IMR-90 (cell line): ENCODE results near the gene PCGF3. TPM values are rescaled to one million over a fixed set of nuclear protein-coding genes. Genes with fewer than 3 reads are reported as not detected.

Source experiments
- ATAC-seq: fragments of 200-7000 bp; cut with Tn5 transposase; 2 replicates; pipeline ENCODE4 v1.9.1; 2020; ENCODE audit warnings: low read depth, mild to moderate bottlenecking, moderate library complexity
- BruUV-seq: library from RNA; stranded (reverse); fragments of 400-500 nt; replicated peaks from 2 replicates; lab custom pipeline; 2021; lab: Mats Ljungman, UMichigan
- CTCF ChIA-PET: fragments of 300-600 bp; formaldehyde crosslinking; extraction: SDS; loops from one replicate; lab custom pipeline; 2021; ENCODE audit warnings: antibody characterized with exemption; lab: Yijun Ruan, JAX
- POLR2A ChIA-PET: fragments of 300-600 bp; sonication (Branson Sonifier 250); formaldehyde crosslinking; loops from one replicate; lab custom pipeline; 2022; ENCODE audit warnings: antibody characterized with exemption; ENCODE audit not compliant: unreplicated experiment; lab: Charles Lee
- DNase-seq: peaks from one replicate; pipeline ENCODE4 v3.0.0; 2013
- H2AFZ ChIP-seq: replicated peaks from 2 replicates; pipeline ENCODE3; 2013; ENCODE audit warnings: low read length, mild to moderate bottlenecking; ENCODE audit not compliant: poor library complexity
- H2AK5ac ChIP-seq: 2 replicates; pipeline ENCODE4 v1.6.1; 2013; ENCODE audit warnings: low read depth, low read length, inconsistent platforms
- H2AK9ac ChIP-seq: replicated peaks from 2 replicates; pipeline ENCODE3; 2013; ENCODE audit warnings: mild to moderate bottlenecking, low read depth, low read length, moderate library complexity; ENCODE audit not compliant: poor library complexity
- H2BK120ac ChIP-seq: 2 replicates; pipeline ENCODE4 v1.6.1; 2013; ENCODE audit warnings: low read depth, low read length, inconsistent platforms
- H2BK15ac ChIP-seq: 3 replicates; pipeline ENCODE4 v1.6.1; 2013; ENCODE audit warnings: low read depth, low read length, inconsistent platforms
- H2BK20ac ChIP-seq: 2 replicates; pipeline ENCODE4 v1.6.1; 2013; ENCODE audit warnings: low read depth, mild to moderate bottlenecking, inconsistent platforms, low read length, moderate library complexity
- H2BK5ac ChIP-seq: 2 replicates; pipeline ENCODE4 v1.6.1; 2013; ENCODE audit warnings: mild to moderate bottlenecking, low read depth, low read length, inconsistent platforms; ENCODE audit not compliant: poor library complexity, severe bottlenecking
- H3K14ac ChIP-seq: replicated peaks from 2 replicates; pipeline ENCODE4 v1.6.1; 2013; ENCODE audit warnings: low read depth, low read length, inconsistent platforms
- H3K18ac ChIP-seq: 2 replicates; pipeline ENCODE4 v1.6.1; 2013; ENCODE audit warnings: low read depth, low read length, control low read depth
- H3K23ac ChIP-seq: 2 replicates; pipeline ENCODE4 v1.6.1; 2013; ENCODE audit warnings: low read depth, low read length, inconsistent platforms
- H3K27ac ChIP-seq: 2 replicates; pipeline ENCODE4 v1.5.1; 2013; ENCODE audit warnings: mild to moderate bottlenecking, control low read depth, low read length; ENCODE audit not compliant: insufficient read depth
- H3K27me3 ChIP-seq: 2 replicates; pipeline ENCODE4 v1.6.1; 2013; ENCODE audit warnings: low read length; ENCODE audit not compliant: control insufficient read depth, insufficient read depth
- H3K36me3 ChIP-seq: 2 replicates; pipeline ENCODE4 v1.6.1; 2013; ENCODE audit warnings: low read length, mixed read lengths; ENCODE audit not compliant: control insufficient read depth, insufficient read depth
- H3K4ac ChIP-seq: 2 replicates; pipeline ENCODE4 v1.6.1; 2013; ENCODE audit warnings: low read depth, low read length, inconsistent platforms
- H3K4me1 ChIP-seq: 2 replicates; pipeline ENCODE4 v1.6.1; 2013; ENCODE audit warnings: low read length, mixed read lengths; ENCODE audit not compliant: control insufficient read depth, insufficient read depth
- H3K4me2 ChIP-seq: 2 replicates; pipeline ENCODE4 v1.6.1; 2013; ENCODE audit warnings: low read depth, mild to moderate bottlenecking, control low read depth, low read length, moderate library complexity
- H3K4me3 ChIP-seq: 2 replicates; pipeline ENCODE4 v1.5.1; 2013; ENCODE audit warnings: low read depth, mild to moderate bottlenecking, control low read depth, low read length, moderate library complexity; ENCODE audit not compliant: insufficient read depth
- H3K56ac ChIP-seq: 2 replicates; pipeline ENCODE4 v1.6.1; 2013; ENCODE audit warnings: low read length, inconsistent platforms; ENCODE audit not compliant: insufficient read depth; ENCODE audit errors: extremely low read depth
- H3K79me1 ChIP-seq, 2 experiments: 2 replicates each; pipeline ENCODE4 v1.6.1; 2013; ENCODE audit warnings: low read length in 2 of 2, inconsistent platforms in 1 of 2, low read depth in 1 of 2
- H3K9ac ChIP-seq: 2 replicates; pipeline ENCODE4 v1.6.1; 2013; ENCODE audit warnings: low read depth, low read length, control low read depth
- H3K9me1 ChIP-seq: 2 replicates; pipeline ENCODE4 v1.6.1; 2013; ENCODE audit warnings: low read length, inconsistent platforms; ENCODE audit not compliant: insufficient read depth
- H3K9me3 ChIP-seq: 2 replicates; pipeline ENCODE4 v1.6.1; 2013; ENCODE audit warnings: low read length; ENCODE audit not compliant: control insufficient read depth, insufficient read depth
- H4K20me1 ChIP-seq: 2 replicates; pipeline ENCODE4 v1.6.1; 2013; ENCODE audit warnings: low read length, inconsistent platforms; ENCODE audit not compliant: insufficient read depth
- H4K5ac ChIP-seq: 2 replicates; pipeline ENCODE4 v1.6.1; 2013; ENCODE audit warnings: mild to moderate bottlenecking, low read depth, low read length, control low read depth
- H4K8ac ChIP-seq, 2 experiments: 2 replicates each; pipeline ENCODE4 v1.6.1; 2013; ENCODE audit warnings: low read depth in 2 of 2, low read length in 2 of 2, control low read depth in 1 of 2, inconsistent platforms in 1 of 2
- H4K91ac ChIP-seq: 2 replicates; pipeline ENCODE4 v1.6.1; 2013; ENCODE audit warnings: low read depth, low read length, inconsistent platforms; ENCODE audit not compliant: insufficient read depth
- CTCF ChIP-seq: conservative IDR thresholded peaks from 2 replicates; pipeline ENCODE4 v1.5.1; 2012; ENCODE audit warnings: mild to moderate bottlenecking, low read depth, low read length, improper control_type of control experiment
- WGBS, 2 experiments: methylation state at CpG; one replicate each; pipeline versions ENCODE4 v1.1.5 to v1.1.7; 2013; ENCODE audit warnings: missing lambda C conversion rate in 2 of 2; ENCODE audit not compliant: insufficient read length in 1 of 2; ENCODE audit errors: extremely low coverage in 2 of 2; 5-methylcytosine and 5-hydroxymethylcytosine counted together
- dilution Hi-C: fragments of 300-500 bp; cut with HindIII; formaldehyde crosslinking; loops from one replicate; pipeline ENCODE4 v1.14.3; 2018; ENCODE audit warnings: low sequenced_read_pairs; ENCODE audit not compliant: unreplicated experiment
- in situ Hi-C: fragments of 300-500 bp; cut with MboI; formaldehyde crosslinking; loops from 3 replicates; pipeline ENCODE4 v1.14.3; 2019; ENCODE audit warnings: low sequenced_read_pairs, inconsistent platforms, mixed read lengths
- intact Hi-C: fragments of 100-400 bp; cut with micrococcal nuclease; formaldehyde crosslinking; loops from 2 replicates; pipeline ENCODE4 v1.10.0; 2022
- polyA plus RNA-seq, 3 experiments: library from polyadenylated mRNA; depleted of rRNA; stranded (reverse); fragments of >200 nt; gene quantifications; 2 replicates each; pipeline ENCODE4 v1.2.3, GENCODE V29; 2012; ENCODE audit warnings: low replicate concordance in 1 of 3
- total RNA-seq: library from RNA; depleted of rRNA; stranded (reverse); fragments of >200 nt; gene quantifications from 2 replicates; pipeline ENCODE4 v1.2.3, GENCODE V29; 2012

Gene PCGF3
- total and polyA plus RNA-seq, 2 of the 4 experiments (the other 2 are of a cell fraction) = 40.0 to 55.3 TPM

- Histone ChIP-seq H2BK15ac (no peak overlapping the region), H3K18ac (no peak overlapping the region), H3K4me2 (no peak overlapping the region), H4K8ac (no peak overlapping the region), H3K9me1 (no peaks in the 10 kb centered on the region), H3K56ac (no peak overlapping the region), H4K5ac (no peak overlapping the region), H2AK9ac (no peak overlapping the region), H3K9ac (no peak overlapping the region), H3K27me3 (peaks cover 51% of the 10 kb centered on the region), H3K23ac (no peak overlapping the region), H4K91ac (no peak overlapping the region), H3K4me3 (no peak overlapping the region), H4K20me1 (no peaks in the 10 kb centered on the region), H3K27ac (no peak overlapping the region), H2BK20ac (no peak overlapping the region), H3K79me1 (no peaks in the 10 kb centered on the region), H2AFZ (no peak overlapping the region), H3K36me3 (no peaks in the 10 kb centered on the region), H3K4me1 (no peaks in the 10 kb centered on the region), H2BK120ac (no peak overlapping the region), H3K14ac (no peak overlapping the region), H3K9me3 (no peaks in the 10 kb centered on the region), H3K4ac (no peak overlapping the region), H2AK5ac (no peak overlapping the region), H2BK5ac (no peak overlapping the region)
- no TSS peak for BruUV-seq
- dilution Hi-C loops = no loop called here
- TF ChIP-seq CTCF = no peak
- intact Hi-C loops = no loop called here
- ChIA-PET POLR2A (no interaction called here), CTCF (no interaction called here)
- DNase-seq = no peak
- 47% methylated on average over 6 of the region's 10 CpGs; no CpG with 5 or more reads in 1 of the 2 experiments for WGBS, 2 experiments
- no peak for ATAC-seq
- in situ Hi-C loops = no loop called here
Observed at GRCh38 chr4:813900-814299, 108.3 kb downstream of the PCGF3 start.
